Mucosa of descending colon (tissue), 3 donors: ENCODE data around the gene LPIN3. TPM values are rescaled to one million over a fixed set of nuclear protein-coding genes. Genes with fewer than 3 reads are reported as not detected.
A peak's percentile ranks its signal among the peaks of the same experiment; 100 is the strongest.

ENCODE experiments used
- ATAC-seq: fragments of 200-7000 bp; cut with Tn5 transposase; one replicate; pipeline ENCODE4 v1.9.1; 2020; ENCODE audit warnings: mild to moderate bottlenecking, moderate library complexity
- DNase-seq, 3 donors: peaks; one replicate each; pipeline ENCODE4 v3.0.0-alpha.2; 2020
- H3K36me3 ChIP-seq: fragments of 200-600 bp; one replicate; pipeline ENCODE4 v1.8.0; 2021; ENCODE audit warnings: low read depth, mild to moderate bottlenecking
- H3K4me1 ChIP-seq: fragments of 200-600 bp; one replicate; pipeline ENCODE4 v1.8.0; 2021; ENCODE audit warnings: low read depth, mild to moderate bottlenecking
- H3K4me3 ChIP-seq: fragments of 200-600 bp; one replicate; pipeline ENCODE4 v1.8.0; 2021; ENCODE audit warnings: mild to moderate bottlenecking
- H3K9me3 ChIP-seq: fragments of 200-600 bp; one replicate; pipeline ENCODE4 v1.8.0; 2021; ENCODE audit warnings: mild to moderate bottlenecking
- CTCF ChIP-seq: fragments of 200-600 bp; IDR thresholded peaks from one replicate; pipeline ENCODE4 v1.8.0; 2022; ENCODE audit warnings: antibody characterized with exemption, mild to moderate bottlenecking
- intact Hi-C, 2 donors: fragments of 100-400 bp; cut with DNase I in 1 of 2; cut with micrococcal nuclease in 1 of 2; formaldehyde crosslinking; loops; one replicate each; pipeline versions ENCODE4 v1.11.0 to v1.11.1; 2022; cut with DNase I, micrococcal nuclease
- total RNA-seq, 3 donors: library from RNA; stranded (reverse); fragmentation: NEBNext Ultra II Directional in 2 of 3; extraction: Animal tissue kit (Norgen Biotek cat#: 25700) in 2 of 3; gene quantifications; one replicate each; pipeline versions ENCODE4 v1.2.1 to v1.2.4, GENCODE V29; 2021 to 2023
- donor health status: DM: no; HTN: no; CAD: no; lungs with moderate emphysema.
- donor health status: DM: no; HTN: no; CAD: no.
- donor health status: DM: no; HTN: yes; CAD: no.

Gene LPIN3
- total RNA-seq, 3 donors from 2014 or later: 48.0 to 73.3 (median 52.7) TPM

GRCh38 chr20:41327178-41327577 lies 13.4 kb upstream of the LPIN3 start:
- DNase-seq (no peak), ATAC-seq (no peak)
- no peaks in the 10 kb centered on the region for H3K9me3 ChIP-seq
- no peaks in the 10 kb centered on the region for H3K36me3 ChIP-seq
- peaks cover 7% of the 10 kb centered on the region for H3K4me1 ChIP-seq
- no peak overlapping the region for H3K4me3 ChIP-seq
- no peak for TF ChIP-seq CTCF
- intact Hi-C loops: no loop called here

GRCh38 chr20:41329435-41330342 lies 10.9 kb upstream of the LPIN3 start:
- TF ChIP-seq CTCF: no peak
- Histone ChIP-seq H3K4me1 (peaks cover 2% of the 10 kb centered on the region), H3K4me3 (no peak overlapping the region), H3K36me3 (no peaks in the 10 kb centered on the region), H3K9me3 (no peaks in the 10 kb centered on the region)
- intact Hi-C loops: loop anchor here (10.0 kb wide), 2 partner anchors 85 to 155 kb away; no protein-coding TSS in a partner anchor
- ATAC-seq: peak; percentile 92
- DNase-seq: peak; percentile 51 to 76 (median 52)

GRCh38 chr20:41330343-41330720 lies 10.3 kb upstream of the LPIN3 start:
- intact Hi-C loops: loop anchor here (10.0 kb wide), 2 partner anchors 86 to 156 kb away; no protein-coding TSS in a partner anchor
- no peak overlapping the region for H3K4me3 ChIP-seq
- no peaks in the 10 kb centered on the region for H3K9me3 ChIP-seq
- no peak for ATAC-seq
- no peak for TF ChIP-seq CTCF
- H3K36me3 ChIP-seq: no peaks in the 10 kb centered on the region
- peaks cover 2% of the 10 kb centered on the region for H3K4me1 ChIP-seq
- DNase-seq: no peak

- ATAC-seq: no peak
- TF ChIP-seq CTCF: no peak
- no peaks in the 10 kb centered on the region for H3K9me3 ChIP-seq
- peaks cover 2% of the 10 kb centered on the region for H3K4me1 ChIP-seq
- DNase-seq: no peak
- no peak overlapping the region for H3K4me3 ChIP-seq
- intact Hi-C loops: loop anchor here (10.0 kb wide), 2 partner anchors 86 to 156 kb away; no protein-coding TSS in a partner anchor
- H3K36me3 ChIP-seq: no peaks in the 10 kb centered on the region
Observed at GRCh38 chr20:41330941-41331340, 9.7 kb upstream of the LPIN3 start.

- ATAC-seq: no peak
- no peak for DNase-seq
- no peaks in the 10 kb centered on the region for H3K9me3 ChIP-seq
- intact Hi-C loops: loop anchor here (10.0 kb wide), 2 partner anchors 87 to 157 kb away; no protein-coding TSS in a partner anchor
- peaks cover 2% of the 10 kb centered on the region for H3K4me1 ChIP-seq
- TF ChIP-seq CTCF: no peak
- H3K36me3 ChIP-seq: no peaks in the 10 kb centered on the region
- no peak overlapping the region for H3K4me3 ChIP-seq
Observed at GRCh38 chr20:41331731-41332130, 8.9 kb upstream of the LPIN3 start.
